ENCODE data around the gene ENAM.

ENAM gene

GRCh38 chr4:70607334-70607853 lies 21.1 kb upstream of the ENAM start:
- ChIA-PET CTCF (interaction anchor here (0.7 kb wide), 1 partner anchor 163 kb away, joined by 4 read pairs; no protein-coding TSS in a partner anchor), POLR2A (ENCODE audit: low non-redundant PET) (no interaction called here)
- no peak for DNase-seq (ENCODE audit: low spot score)
- TF ChIP-seq CTCF (conservative IDR thresholded peaks at IDR 0.05; ENCODE audit: low read depth), result no peak
- no peak overlapping the region for H3K27ac ChIP-seq

- H3K27ac ChIP-seq, result no peak overlapping the region
- DNase-seq (ENCODE audit: low spot score), result no peak
- CTCF ChIA-PET, result no interaction called here
- TF ChIP-seq CTCF (conservative IDR thresholded peaks at IDR 0.05; ENCODE audit: low read depth), result no peak
- POLR2A ChIA-PET (ENCODE audit: low non-redundant PET), result no interaction called here
Observed at GRCh38 chr4:70608324-70608723, 20.2 kb upstream of the ENAM start.

- ChIA-PET CTCF (interaction anchor here (0.6 to 0.7 kb wide), 2 partner anchors 54 to 74 kb away, joined by 3 read pairs; no protein-coding TSS in a partner anchor), POLR2A (ENCODE audit: low non-redundant PET) (no interaction called here)
- H3K27ac ChIP-seq, result no peak overlapping the region
- no peak for TF ChIP-seq CTCF (conservative IDR thresholded peaks at IDR 0.05; ENCODE audit: low read depth)
- DNase-seq (ENCODE audit: low spot score), result no peak
Observed at GRCh38 chr4:70613306-70614183, 15.0 kb upstream of the ENAM start.

- no peak for DNase-seq (ENCODE audit: low spot score)
- CTCF ChIA-PET, result interaction anchor here (0.6 kb wide), 1 partner anchor 74 kb away, joined by 3 read pairs; no protein-coding TSS in a partner anchor
- TF ChIP-seq CTCF (conservative IDR thresholded peaks at IDR 0.05; ENCODE audit: low read depth), result no peak
- POLR2A ChIA-PET (ENCODE audit: low non-redundant PET), result no interaction called here
- H3K27ac ChIP-seq, result no peak overlapping the region
Observed at GRCh38 chr4:70614184-70614555, 14.4 kb upstream of the ENAM start.

GRCh38 chr4:70619288-70619687 lies 9.3 kb upstream of the ENAM start:
- ChIA-PET CTCF (no interaction called here), POLR2A (ENCODE audit: low non-redundant PET) (no interaction called here)
- no peak for DNase-seq (ENCODE audit: low spot score)
- H3K27ac ChIP-seq, result no peak overlapping the region
- TF ChIP-seq CTCF (conservative IDR thresholded peaks at IDR 0.05; ENCODE audit: low read depth), result no peak

GRCh38 chr4:70619778-70620177 lies 8.8 kb upstream of the ENAM start:
- ChIA-PET POLR2A (ENCODE audit: low non-redundant PET) (no interaction called here), CTCF (no interaction called here)
- no peak for DNase-seq (ENCODE audit: low spot score)
- no peak overlapping the region for H3K27ac ChIP-seq
- no peak for TF ChIP-seq CTCF (conservative IDR thresholded peaks at IDR 0.05; ENCODE audit: low read depth)

Measured in RWPE1 (cell line).